C4-2B (cell line): ENCODE results near the gene ORMDL2.

Experiments
- ZFX ChIP-seq: fragments of 450-650 bp; IDR thresholded peaks from 2 replicates; pipeline ENCODE4 v1.6.1; 2017
- TF ChIP-seq, protein P1 (sequence below): fragments of 450-650 bp; conservative IDR thresholded peaks from 2 replicates; pipeline ENCODE4 v1.5.1; 2017; ENCODE audit warnings: mild to moderate bottlenecking

DNA sequence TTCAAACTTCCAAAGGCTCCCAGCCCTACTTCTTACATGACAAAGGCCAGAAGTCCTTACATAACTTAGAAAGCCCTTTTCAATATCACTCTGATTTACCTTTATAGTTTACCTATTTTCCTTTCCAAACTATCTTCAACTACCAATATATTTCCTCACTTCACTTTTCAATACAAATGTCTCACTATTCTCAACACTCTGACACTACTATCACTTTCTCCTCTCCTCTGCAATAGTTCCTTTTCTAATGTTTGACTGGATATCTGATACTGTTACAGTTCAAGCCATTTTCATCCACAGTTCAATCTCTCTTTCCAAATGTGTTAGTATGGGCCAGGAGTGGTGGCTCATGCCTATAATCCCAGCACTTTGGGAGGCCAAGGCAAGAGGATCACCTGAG is 3.6 kb upstream of the ORMDL2 start:
- TF ChIP-seq, protein P1, sequence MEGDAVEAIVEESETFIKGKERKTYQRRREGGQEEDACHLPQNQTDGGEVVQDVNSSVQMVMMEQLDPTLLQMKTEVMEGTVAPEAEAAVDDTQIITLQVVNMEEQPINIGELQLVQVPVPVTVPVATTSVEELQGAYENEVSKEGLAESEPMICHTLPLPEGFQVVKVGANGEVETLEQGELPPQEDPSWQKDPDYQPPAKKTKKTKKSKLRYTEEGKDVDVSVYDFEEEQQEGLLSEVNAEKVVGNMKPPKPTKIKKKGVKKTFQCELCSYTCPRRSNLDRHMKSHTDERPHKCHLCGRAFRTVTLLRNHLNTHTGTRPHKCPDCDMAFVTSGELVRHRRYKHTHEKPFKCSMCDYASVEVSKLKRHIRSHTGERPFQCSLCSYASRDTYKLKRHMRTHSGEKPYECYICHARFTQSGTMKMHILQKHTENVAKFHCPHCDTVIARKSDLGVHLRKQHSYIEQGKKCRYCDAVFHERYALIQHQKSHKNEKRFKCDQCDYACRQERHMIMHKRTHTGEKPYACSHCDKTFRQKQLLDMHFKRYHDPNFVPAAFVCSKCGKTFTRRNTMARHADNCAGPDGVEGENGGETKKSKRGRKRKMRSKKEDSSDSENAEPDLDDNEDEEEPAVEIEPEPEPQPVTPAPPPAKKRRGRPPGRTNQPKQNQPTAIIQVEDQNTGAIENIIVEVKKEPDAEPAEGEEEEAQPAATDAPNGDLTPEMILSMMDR: no peak
- TF ChIP-seq ZFX: no peak
